SK-N-SH treated with all-trans-retinoic acid at 6 μM for 48 hours (cell line): ENCODE data around the gene ARFRP1.

Experiments
- BACH2 ChIP-seq: fragments of 250-450 bp; sonication (Bioruptor Pico); IDR thresholded peaks from 2 replicates; pipeline ENCODE4 v1.9.0; 2021; ENCODE audit warnings: mild to moderate bottlenecking, borderline replicate concordance
- OSR1 ChIP-seq: fragments of 250-450 bp; sonication (Bioruptor Pico); IDR thresholded peaks from 2 replicates; pipeline ENCODE4 v1.8.0; 2022; ENCODE audit warnings: moderate library complexity, mild to moderate bottlenecking, inconsistent platforms
- SNAI2 ChIP-seq: fragments of 250-450 bp; sonication (Bioruptor Pico); IDR thresholded peaks from 2 replicates; pipeline ENCODE4 v1.5.0; 2020; ENCODE audit warnings: mild to moderate bottlenecking, moderate library complexity
- TCF4 ChIP-seq: fragments of 250-450 bp; sonication (Bioruptor Pico); IDR thresholded peaks from 2 replicates; pipeline ENCODE4 v1.8.0; 2021; ENCODE audit warnings: mild to moderate bottlenecking, moderate library complexity, borderline replicate concordance

DNA sequence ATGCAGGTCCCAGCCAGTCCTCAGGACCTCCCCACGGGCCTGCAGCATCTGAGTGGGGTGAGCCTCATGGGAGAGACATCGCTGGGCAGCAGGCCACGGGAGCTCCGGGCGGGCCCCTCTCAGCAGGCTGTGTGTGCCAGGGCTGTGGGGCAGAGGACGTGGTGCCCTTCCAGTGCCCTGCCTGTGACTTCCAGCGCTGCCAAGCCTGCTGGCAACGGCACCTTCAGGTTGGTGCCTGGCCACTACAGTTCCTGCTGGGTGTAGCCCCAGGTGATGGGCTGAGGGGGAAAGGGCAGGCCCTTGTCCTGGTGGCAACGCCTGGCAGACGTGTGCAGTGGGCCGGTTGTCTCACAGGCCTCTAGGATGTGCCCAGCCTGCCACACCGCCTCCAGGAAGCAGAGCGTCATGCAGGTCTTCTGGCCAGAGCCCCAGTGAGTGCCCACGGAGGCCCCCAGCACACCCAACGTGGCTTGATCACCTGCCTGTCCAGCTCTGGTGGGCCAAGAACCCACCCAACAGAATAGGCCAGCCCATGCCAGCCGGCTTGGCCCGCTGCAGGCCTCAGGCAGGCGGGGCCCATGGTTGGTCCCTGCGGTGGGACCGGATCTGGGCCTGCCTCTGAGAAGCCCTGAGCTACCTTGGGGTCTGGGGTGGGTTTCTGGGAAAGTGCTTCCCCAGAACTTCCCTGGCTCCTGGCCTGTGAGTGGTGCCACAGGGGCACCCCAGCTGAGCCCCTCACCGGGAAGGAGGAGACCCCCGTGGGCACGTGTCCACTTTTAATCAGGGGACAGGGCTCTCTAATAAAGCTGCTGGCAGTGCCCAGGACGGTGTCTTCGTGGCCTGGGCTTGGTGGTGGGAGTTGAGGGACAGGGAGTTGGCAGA lies 12.1 kb downstream of the ARFRP1 start:
- TF ChIP-seq SNAI2: no peak
- no peak for TF ChIP-seq TCF4 (CRISPR knock-in tag)
- TF ChIP-seq BACH2 (CRISPR knock-in tag): no peak
- no peak for TF ChIP-seq OSR1 (CRISPR knock-in tag)
